ENCODE results near the gene LPAR3. TPM values are rescaled to one million over a fixed set of nuclear protein-coding genes. Genes with fewer than 3 reads are reported as not detected.

LPAR3 gene
- 0.01 and 0.05 TPM in 2 replicates for polyA plus RNA-seq (2011; rRNA removed)
- 0.04 and 0.05 TPM in 2 replicates for polyA plus RNA-seq (2012; cell fraction: cytosol; rRNA removed)
- polyA plus RNA-seq (2012; cell fraction: nucleus; rRNA removed): 0.04 TPM in 1 of 2 replicates, not detected in the other
- polyA plus RNA-seq (2017; fragmentation: RNase III; extraction: RNeasy Plus Mini Kit Qiagen cat#74134 plus additional on column Dnase treatment): 0.08 to 0.12 TPM (median 0.11 TPM) in 3 replicates
- 0.12 and 0.63 TPM in 2 replicates for polyA minus RNA-seq (2011; rRNA and poly(A)+ RNA removed)

- 50% methylated on average over 12 of the region's 93 CpGs for WGBS (ENCODE audit: missing lambda C conversion rate)
- DNase-seq (ENCODE audit: low read depth in 1 of 2, low spot score in 1 of 2) (peak in 1 of 2 experiments; percentile 5), ATAC-seq (peak; percentile 70 to 82; a peak in 5 of 6 replicates), FAIRE-seq (no peak)
- H3K27ac ChIP-seq: peak within 1 kb of the TSS in 1 of 2 experiments; percentile 34; a peak in 1 of 6 replicates
- TF ChIP-seq HEYL (CRISPR knock-in tag; IDR thresholded peaks at IDR 0.05): no peak
- TF ChIP-seq ZC3H11A (IDR thresholded peaks at IDR 0.05): no peak
- TF ChIP-seq CTCF (IDR thresholded peaks at IDR 0.05): no peak
- TF ChIP-seq EP300 (IDR thresholded peaks at IDR 0.05): no peak
- no peak for TF ChIP-seq POLR2AphosphoS2 (conservative IDR thresholded peaks at IDR 0.05; ENCODE audit: low read length)
- TF ChIP-seq RAD21 (conservative IDR thresholded peaks at IDR 0.05 in 1 of 2, IDR thresholded peaks at IDR 0.05 in 1 of 2): no peak
- no peak for TF ChIP-seq RFX5 (IDR thresholded peaks at IDR 0.05)
- no peak for TF ChIP-seq EHMT2 (IDR thresholded peaks at IDR 0.05; ENCODE audit: low read depth)
- no peak for TF ChIP-seq ESRRA (IDR thresholded peaks at IDR 0.05; ENCODE audit: borderline replicate concordance, low read length)
- peak within 1 kb of the TSS; percentile 41 for H3K4me3 ChIP-seq
- H3K4me2 ChIP-seq: peak within 1 kb of the TSS; percentile 74
- H3K9me3 ChIP-seq: no peaks in the 10 kb centered on the region
- H3K4me1 ChIP-seq: no peaks in the 10 kb centered on the region
- ChIA-PET CTCF (interaction anchor here (2.3 kb wide), 1 partner anchor 111 kb away, joined by 5 read pairs; no protein-coding TSS in a partner anchor), POLR2A (no interaction called here)
Measured at GRCh38 chr1:84892705-84893618, at the start of gene LPAR3. Gene LPAR3 (minus strand): TSS chr1:84893206. CDS start chr1:84866120, 27,086 bp downstream.

- Histone ChIP-seq H3K9me3 (no peaks in the 10 kb centered on the region), H3K4me1 (peaks cover 14% of the 10 kb centered on the region), H3K4me2 (no peak overlapping the region), H3K27ac (no peak overlapping the region), H3K4me3 (no peak overlapping the region)
- 75% methylated on average over 1 of the region's 1 CpG for WGBS (ENCODE audit: missing lambda C conversion rate)
- DNase-seq (ENCODE audit: low read depth in 1 of 2, low spot score in 1 of 2) (no peak), FAIRE-seq (no peak), ATAC-seq (no peak)
- TF ChIP-seq REST (IDR thresholded peaks at IDR 0.05) (no peak), HOXB13 (CRISPR knock-in tag; IDR thresholded peaks at IDR 0.05; ENCODE audit: low read depth) (no peak), PHF8 (IDR thresholded peaks at IDR 0.05; ENCODE audit: borderline replicate concordance, low read depth) (no peak), JUN (IDR thresholded peaks at IDR 0.05) (no peak), E2F6 (IDR thresholded peaks at IDR 0.05; ENCODE audit: borderline replicate concordance, low read depth) (no peak), ZSCAN20 (CRISPR knock-in tag; IDR thresholded peaks at IDR 0.05) (no peak), ZC3H11A (IDR thresholded peaks at IDR 0.05) (no peak), HOXB5 (CRISPR knock-in tag; IDR thresholded peaks at IDR 0.05) (no peak), RFX5 (IDR thresholded peaks at IDR 0.05) (no peak), EHMT2 (IDR thresholded peaks at IDR 0.05; ENCODE audit: low read depth) (no peak), NPAS2 (CRISPR knock-in tag; IDR thresholded peaks at IDR 0.05; ENCODE audit: borderline replicate concordance) (no peak), POLR2AphosphoS2 (conservative IDR thresholded peaks at IDR 0.05; ENCODE audit: low read length) (no peak), CTCF (IDR thresholded peaks at IDR 0.05) (no peak), POLR2A (IDR thresholded peaks at IDR 0.05; ENCODE audit: low read length) (no peak), KDM5A (IDR thresholded peaks at IDR 0.05) (no peak), ZNF302 (CRISPR knock-in tag; IDR thresholded peaks at IDR 0.05) (no peak), MYC (IDR thresholded peaks at IDR 0.05; ENCODE audit: borderline replicate concordance, low read length) (no peak), HEYL (CRISPR knock-in tag; IDR thresholded peaks at IDR 0.05) (no peak), JUNB (IDR thresholded peaks at IDR 0.05) (no peak), BCL3 (IDR thresholded peaks at IDR 0.05) (no peak)
- POLR2A ChIA-PET: no interaction called here
- CTCF ChIA-PET: interaction anchor here (0.6 to 1.8 kb wide), 3 partner anchors 155 to 318 kb away, joined by 3 to 7 read pairs (median 5); partner anchors contain the start of gene C1orf52
Measured at GRCh38 chr1:84941843-84942242, 48.8 kb upstream of the LPAR3 start.
